GM12874 (cell line): ENCODE measurements around the gene FGD4.

ENCODE experiments used
- CTCF ChIP-seq: IDR thresholded peaks from 2 replicates; pipeline ENCODE4 v1.5.1; 2011; ENCODE audit warnings: low read depth, mild to moderate bottlenecking, control low read depth, low read length, moderate library complexity; ENCODE audit not compliant: insufficient read depth

FGD4 gene

GRCh38 chr12:32402946-32403345 lies 3.6 kb downstream of the FGD4 start:
- TF ChIP-seq CTCF = no peak

DNA sequence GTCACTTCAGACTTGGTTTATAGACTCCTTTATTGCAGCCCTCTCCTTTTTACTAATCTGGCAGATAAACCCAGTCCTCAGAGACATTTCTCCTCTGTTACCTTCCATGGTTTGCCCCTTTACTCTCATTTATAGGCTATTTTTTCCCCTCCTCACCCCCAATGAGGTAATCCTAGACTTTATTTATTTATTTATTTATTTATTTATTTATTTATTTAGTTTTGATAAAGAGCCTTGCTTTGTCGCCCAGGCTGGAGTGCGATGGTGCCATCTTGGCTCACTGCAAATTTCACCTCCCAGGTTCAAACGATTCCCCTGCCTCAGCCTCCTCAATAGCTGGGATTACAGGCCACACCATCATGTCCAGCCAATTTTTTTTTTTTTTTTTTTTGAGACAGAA lies 8.4 kb downstream of the FGD4 start:
- no peak for TF ChIP-seq CTCF

GRCh38 chr12:32413412-32413811 lies 14.1 kb downstream of the FGD4 start:
- no peak for TF ChIP-seq CTCF

GRCh38 chr12:32418221-32418620 lies 18.9 kb downstream of the FGD4 start:
- TF ChIP-seq CTCF = no peak

GRCh38 chr12:32418903-32419519 lies 19.7 kb downstream of the FGD4 start:
- TF ChIP-seq CTCF = no peak

GRCh38 chr12:32419520-32419960 lies 20.2 kb downstream of the FGD4 start:
- TF ChIP-seq CTCF = no peak

- TF ChIP-seq CTCF = no peak
Measured at GRCh38 chr12:32420356-32420755, 21.0 kb downstream of the FGD4 start.
